HCT116 (cell line): ENCODE results near the gene KIF13A. TPM values are rescaled to one million over a fixed set of nuclear protein-coding genes. Genes with fewer than 3 reads are reported as not detected.

ENCODE experiments used
- ATAC-seq: fragments of 200-7000 bp; cut with Tn5 transposase; 2 replicates; pipeline ENCODE4 v1.9.1; 2020; ENCODE audit warnings: mild to moderate bottlenecking, moderate library complexity
- BruUV-seq: library from RNA; stranded (reverse); fragments of 400-500 nt; replicated peaks from 2 replicates; lab custom pipeline; 2021; lab: Mats Ljungman, UMichigan
- CTCF ChIA-PET: fragments of 300-600 bp; sonication (Branson Sonifier 250); formaldehyde crosslinking; loops from one replicate; lab custom pipeline; 2021; ENCODE audit warnings: antibody characterized with exemption; lab: Charles Lee
- POLR2A ChIA-PET: fragments of 300-600, 350-600 bp; sonication (Branson Sonifier 250); formaldehyde crosslinking; loops from one replicate; lab custom pipeline; 2021; ENCODE audit warnings: antibody characterized with exemption; lab: Charles Lee
- RAD21 ChIA-PET, 2 experiments: fragments of 300-600 bp; sonication (Branson Sonifier 250); formaldehyde crosslinking; loops; one replicate each; lab custom pipeline; 2023; ENCODE audit warnings: low total read pairs in 2 of 2; ENCODE audit not compliant: uncharacterized antibody in 2 of 2, unreplicated experiment in 2 of 2, low non-redundant PET in 1 of 2; lab: Charles Lee
- DNase-seq: peaks from one replicate; pipeline ENCODE4 v3.0.0-alpha.2; 2010; ENCODE audit warnings: low read depth, low spot score
- H2AFZ ChIP-seq: fragments of 200-600 bp; shearing (Covaris generic), sonication (generic); 2 replicates; pipeline ENCODE4 v1.6.1; 2017; ENCODE audit warnings: low read depth, mixed run types, mixed read lengths, antibody characterized with exemption, low read length; ENCODE audit not compliant: poor library complexity, severe bottlenecking
- H3K27ac ChIP-seq: 2 replicates; pipeline ENCODE4 v1.5.1; 2012; ENCODE audit warnings: low read depth, low read length
- H3K27me3 ChIP-seq: fragments of 200-600 bp; sonication (generic); 2 replicates; pipeline ENCODE4 v1.6.1; 2016; ENCODE audit warnings: mixed run types, low read length, mixed read lengths; ENCODE audit not compliant: insufficient read depth
- H3K36me3 ChIP-seq, 2 experiments: fragments of 200-500 bp in 1 of 2; fragments of 200-600 bp in 1 of 2; sonication (Bioruptor generic) in 1 of 2; sonication (generic) in 1 of 2; 2 replicates each; pipeline versions ENCODE4 v1.5.1 to v1.6.1; 2014 to 2016; ENCODE audit warnings: low read length in 2 of 2, inconsistent platforms in 1 of 2, mixed read lengths in 1 of 2, mixed run types in 1 of 2; ENCODE audit not compliant: insufficient read depth in 2 of 2, control insufficient read depth in 1 of 2
- H3K4me1 ChIP-seq, 2 experiments: fragments of 200-600 bp in 1 of 2; sonication (generic) in 1 of 2; 2 replicates each; pipeline versions ENCODE4 v1.5.1 to v1.6.1; 2012 to 2017; ENCODE audit warnings: low read length in 2 of 2, inconsistent platforms in 1 of 2, mild to moderate bottlenecking in 1 of 2, mixed read lengths in 1 of 2, mixed run types in 1 of 2, moderate library complexity in 1 of 2; ENCODE audit not compliant: insufficient read depth in 2 of 2, control insufficient read depth in 1 of 2
- H3K4me2 ChIP-seq: fragments of 200-600 bp; sonication (generic); 2 replicates; pipeline ENCODE4 v1.6.1; 2017; ENCODE audit warnings: mixed run types, low read length, mixed read lengths
- H3K4me3 ChIP-seq, 2 experiments: fragments of 200-600 bp in 1 of 2; sonication (generic) in 1 of 2; replicated peaks in 1 of 2; 2 replicates each; pipeline ENCODE4 v1.5.1; 2011 to 2016; ENCODE audit warnings: low read length in 2 of 2, control low read depth in 1 of 2, low read depth in 1 of 2, mild to moderate bottlenecking in 1 of 2, mixed read lengths in 1 of 2, mixed run types in 1 of 2
- H3K79me2 ChIP-seq: fragments of 200-600 bp; sonication (generic); 2 replicates; pipeline ENCODE4 v1.6.1; 2017; ENCODE audit warnings: mild to moderate bottlenecking, mixed run types, low read length, moderate library complexity, mixed read lengths; ENCODE audit not compliant: insufficient read depth
- H3K9ac ChIP-seq: fragments of 200-600 bp; sonication (generic); 2 replicates; pipeline ENCODE4 v1.6.1; 2016; ENCODE audit warnings: low read length, mixed read lengths
- H3K9me2 ChIP-seq: fragments of 200-600 bp; sonication (generic), shearing (Covaris generic); 2 replicates; pipeline ENCODE4 v1.6.1; 2017; ENCODE audit warnings: mixed run types, mild to moderate bottlenecking, moderate library complexity; ENCODE audit not compliant: insufficient read depth
- H3K9me3 ChIP-seq, 2 experiments: fragments of 200-500 bp in 1 of 2; fragments of 200-600 bp in 1 of 2; sonication (Bioruptor generic) in 1 of 2; sonication (generic) in 1 of 2; 2 replicates each; pipeline ENCODE4 v1.6.1; 2014 to 2017; ENCODE audit warnings: low read length in 2 of 2, mixed read lengths in 2 of 2, inconsistent platforms in 1 of 2, low read depth in 1 of 2, mild to moderate bottlenecking in 1 of 2, mixed run types in 1 of 2, moderate library complexity in 1 of 2; ENCODE audit not compliant: control insufficient read depth in 1 of 2, insufficient read depth in 1 of 2
- H4K20me1 ChIP-seq: fragments of 200-600 bp; sonication (generic), shearing (Covaris generic); 2 replicates; pipeline ENCODE4 v1.6.1; 2017; ENCODE audit warnings: mixed run types, mild to moderate bottlenecking, moderate library complexity; ENCODE audit not compliant: insufficient read depth
- ATF3 ChIP-seq: IDR thresholded peaks from 2 replicates; pipeline ENCODE4 v1.6.1; 2012
- CEBPB ChIP-seq: IDR thresholded peaks from 2 replicates; pipeline ENCODE4 v1.6.1; 2012; ENCODE audit warnings: low read depth
- CTCF ChIP-seq, 3 experiments: fragments of 200-600 bp in 1 of 3; sonication (generic) in 1 of 3; IDR thresholded peaks in 2 of 3; conservative IDR thresholded peaks in 1 of 3; 2 replicates each; pipeline ENCODE4 v1.5.1; 2012 to 2017; ENCODE audit warnings: low read depth in 2 of 3, low read length in 2 of 3, antibody characterized with exemption in 1 of 3, borderline replicate concordance in 1 of 3, control low read depth in 1 of 3, mild to moderate bottlenecking in 1 of 3, mixed read lengths in 1 of 3, mixed run types in 1 of 3, moderate library complexity in 1 of 3; ENCODE audit not compliant: insufficient read depth in 1 of 3
- EGR1 ChIP-seq: IDR thresholded peaks from 2 replicates; pipeline ENCODE4 v1.6.1; 2012; ENCODE audit warnings: low read depth
- ELF1 ChIP-seq: IDR thresholded peaks from 2 replicates; pipeline ENCODE4 v1.6.1; 2012; ENCODE audit warnings: low read depth, borderline replicate concordance
- EZH2 ChIP-seq: fragments of 200-600 bp; sonication (generic); IDR thresholded peaks from 2 replicates; pipeline ENCODE4 v1.6.1; 2017; ENCODE audit warnings: antibody characterized with exemption, mixed run types
- EZH2phosphoT487 ChIP-seq: fragments of 200-600 bp; IDR thresholded peaks from 2 replicates; pipeline ENCODE4 v1.6.1; 2018; ENCODE audit warnings: antibody characterized with exemption, borderline replicate concordance
- FOSL1 ChIP-seq: IDR thresholded peaks from 2 replicates; pipeline ENCODE4 v1.6.1; 2012; ENCODE audit warnings: low read depth
- JUND ChIP-seq: IDR thresholded peaks from 2 replicates; pipeline ENCODE4 v1.6.1; 2012
- MAX ChIP-seq: IDR thresholded peaks from 2 replicates; pipeline ENCODE4 v1.6.1; 2012
- POLR2A ChIP-seq: IDR thresholded peaks from 2 replicates; pipeline ENCODE4 v1.7.0; 2011; ENCODE audit warnings: borderline replicate concordance; ENCODE audit not compliant: insufficient read depth, insufficient read length; ENCODE audit errors: extremely low read depth
- POLR2AphosphoS5 ChIP-seq: IDR thresholded peaks from 2 replicates; pipeline ENCODE4 v1.6.1; 2011; ENCODE audit warnings: mild to moderate bottlenecking, low read depth, low read length, moderate library complexity
- RAD21 ChIP-seq: IDR thresholded peaks from 2 replicates; pipeline ENCODE4 v1.6.1; 2012; ENCODE audit warnings: low read depth, mild to moderate bottlenecking
- REST ChIP-seq: IDR thresholded peaks from 2 replicates; pipeline ENCODE4 v1.6.1; 2012; ENCODE audit warnings: low read depth
- SP1 ChIP-seq: IDR thresholded peaks from 2 replicates; pipeline ENCODE4 v1.6.1; 2012; ENCODE audit warnings: low read depth
- SRF ChIP-seq: IDR thresholded peaks from 2 replicates; pipeline ENCODE4 v1.6.1; 2012; ENCODE audit warnings: low read depth
- YY1 ChIP-seq: IDR thresholded peaks from 2 replicates; pipeline ENCODE4 v1.6.1; 2011; ENCODE audit warnings: low read length, low read depth, moderate library complexity, mild to moderate bottlenecking; ENCODE audit not compliant: insufficient replicate concordance; ENCODE audit errors: extremely low read depth
- ZBTB33 ChIP-seq: IDR thresholded peaks from 2 replicates; pipeline ENCODE4 v1.6.1; 2011; ENCODE audit warnings: mild to moderate bottlenecking, low read length, moderate library complexity; ENCODE audit not compliant: insufficient replicate concordance; ENCODE audit errors: extremely low read depth
- ZFX ChIP-seq: fragments of 450-650 bp; IDR thresholded peaks from 2 replicates; pipeline ENCODE4 v1.6.1; 2017
- ZNF274 ChIP-seq: fragments of 200-500 bp; sonication (Bioruptor generic); IDR thresholded peaks from 2 replicates; pipeline ENCODE4 v1.6.1; 2014; ENCODE audit warnings: mild to moderate bottlenecking, low read depth, low read length, inconsistent platforms
- intact Hi-C: fragments of 100-400 bp; cut with micrococcal nuclease; formaldehyde crosslinking; loops from 2 replicates; pipeline ENCODE4 v1.10.0; 2022
- total RNA-seq: library from RNA; stranded (reverse); gene quantifications from one replicate; pipeline ENCODE4 v1.2.1, GENCODE V29; 2021; ENCODE audit not compliant: unreplicated experiment

The KIF13A gene
- total RNA-seq, 1 experiment from 2014 or later, result 23.1 TPM

GRCh38 chr6:17712576-17712975 lies 274.9 kb downstream of the KIF13A start:
- no peak for ATAC-seq
- no peak overlapping the region for H3K4me3 ChIP-seq
- no TSS peak for BruUV-seq
- intact Hi-C loops, result no loop called here
- no peak for DNase-seq
- H3K4me2 ChIP-seq, result no peak overlapping the region
- H3K27ac ChIP-seq, result no peak overlapping the region
- H3K4me1 ChIP-seq, result peaks cover 16 to 25% of the 10 kb centered on the region in 2 experiments
- H3K9me3 ChIP-seq, result no peaks in the 10 kb centered on the region
- CTCF ChIA-PET, result interaction anchor here (1.0 kb wide), 1 partner anchor 10 kb away, joined by 3 read pairs; no protein-coding TSS in a partner anchor
- H3K9me2 ChIP-seq, result no peaks in the 10 kb centered on the region
- H2AFZ ChIP-seq, result no peak overlapping the region
- H3K36me3 ChIP-seq, result no peaks in the 10 kb centered on the region
- POLR2A ChIA-PET, result interaction anchor here (0.6 kb wide), 1 partner anchor 8 kb away, joined by 3 read pairs; no protein-coding TSS in a partner anchor
- RAD21 ChIA-PET, result no interaction called here
- H4K20me1 ChIP-seq, result no peaks in the 10 kb centered on the region
- no peaks in the 10 kb centered on the region for H3K27me3 ChIP-seq
- H3K79me2 ChIP-seq, result no peaks in the 10 kb centered on the region
- H3K9ac ChIP-seq, result no peak overlapping the region
- no peak for TF ChIP-seq JUND
- TF ChIP-seq EZH2phosphoT487, result no peak
- TF ChIP-seq MAX, result no peak
- TF ChIP-seq ELF1, result no peak
- no peak for TF ChIP-seq SP1
- no peak for TF ChIP-seq CEBPB
- TF ChIP-seq REST, result no peak
- no peak for TF ChIP-seq ZBTB33
- TF ChIP-seq FOSL1, result no peak
- no peak for TF ChIP-seq EZH2
- no peak for TF ChIP-seq POLR2AphosphoS5
- no peak for TF ChIP-seq RAD21
- TF ChIP-seq YY1, result no peak
- TF ChIP-seq SRF, result no peak
- TF ChIP-seq ZNF274, result no peak
- no peak for TF ChIP-seq EGR1
- no peak for TF ChIP-seq ZFX
- no peak for TF ChIP-seq ATF3
- TF ChIP-seq POLR2A, result no peak
- TF ChIP-seq CTCF (IDR thresholded peaks at IDR 0.05 in 2 of 3, conservative IDR thresholded peaks at IDR 0.05 in 1 of 3; ENCODE audit: borderline replicate concordance in 1 of 3, insufficient read depth in 1 of 3, low read depth in 2 of 3, low read length in 2 of 3), result no peak
- TF ChIP-seq, all 23 proteins: peak for 0
